Thymus (tissue), 11 donors: Measurements from ENCODE around the gene SLC35F3. TPM values are rescaled to one million over a fixed set of nuclear protein-coding genes. Genes with fewer than 3 reads are reported as not detected.

ENCODE experiments used
- DNase-seq, 9 donors: peaks; one replicate each; pipeline ENCODE4 v3.0.0-alpha.2; 2013; ENCODE audit warnings: low spot score in 9 of 9, low read depth in 6 of 9, missing footprints in 1 of 9
- H3K27ac ChIP-seq, 2 donors: one replicate each; pipeline ENCODE4 v1.5.1; 2013; ENCODE audit warnings: control low read depth in 1 of 2, low read depth in 1 of 2, low read length in 1 of 2, mild to moderate bottlenecking in 1 of 2, moderate library complexity in 1 of 2
- H3K27me3 ChIP-seq, 2 donors: one replicate each; pipeline ENCODE4 v1.5.1; 2013; ENCODE audit warnings: low read length in 1 of 2; ENCODE audit not compliant: control insufficient read depth in 2 of 2, insufficient read depth in 1 of 2
- H3K36me3 ChIP-seq, 2 donors: one replicate each; pipeline ENCODE4 v1.5.1; 2013; ENCODE audit warnings: low read length in 1 of 2, mild to moderate bottlenecking in 1 of 2, moderate library complexity in 1 of 2; ENCODE audit not compliant: control insufficient read depth in 2 of 2, insufficient read depth in 2 of 2
- H3K4me1 ChIP-seq, 2 donors: one replicate each; pipeline ENCODE4 v1.5.1; 2013; ENCODE audit warnings: low read length in 2 of 2; ENCODE audit not compliant: control insufficient read depth in 2 of 2, insufficient read depth in 2 of 2
- H3K4me3 ChIP-seq, 2 donors: one replicate each; pipeline ENCODE4 v1.5.1; 2013; ENCODE audit warnings: low read length in 2 of 2, control low read depth in 1 of 2, mild to moderate bottlenecking in 1 of 2
- H3K9me3 ChIP-seq, 2 donors: one replicate each; pipeline ENCODE4 v1.5.1; 2013; ENCODE audit warnings: low read length in 1 of 2, mild to moderate bottlenecking in 1 of 2; ENCODE audit not compliant: control insufficient read depth in 2 of 2, insufficient read depth in 1 of 2
- WGBS: extraction: QIAGEN DNeasy Blood & Tissue Kit; methylation state at CpG from one replicate; pipeline ENCODE4 v1.1.7; 2013; 5-methylcytosine and 5-hydroxymethylcytosine counted together
- polyA plus RNA-seq: library from polyadenylated mRNA; stranded (reverse); fragments of 200-250 nt; gene quantifications from one replicate; pipeline ENCODE4 v1.2.3, GENCODE V29; 2013
- total RNA-seq: library from RNA; stranded (reverse); fragments of 120-200 nt; gene quantifications from one replicate; pipeline ENCODE4 v1.2.4, GENCODE V29; 2013
- donor health status: healthy.

Gene SLC35F3
- total and polyA plus RNA-seq, 2 donors = 1.9 to 3.2 TPM

DNA sequence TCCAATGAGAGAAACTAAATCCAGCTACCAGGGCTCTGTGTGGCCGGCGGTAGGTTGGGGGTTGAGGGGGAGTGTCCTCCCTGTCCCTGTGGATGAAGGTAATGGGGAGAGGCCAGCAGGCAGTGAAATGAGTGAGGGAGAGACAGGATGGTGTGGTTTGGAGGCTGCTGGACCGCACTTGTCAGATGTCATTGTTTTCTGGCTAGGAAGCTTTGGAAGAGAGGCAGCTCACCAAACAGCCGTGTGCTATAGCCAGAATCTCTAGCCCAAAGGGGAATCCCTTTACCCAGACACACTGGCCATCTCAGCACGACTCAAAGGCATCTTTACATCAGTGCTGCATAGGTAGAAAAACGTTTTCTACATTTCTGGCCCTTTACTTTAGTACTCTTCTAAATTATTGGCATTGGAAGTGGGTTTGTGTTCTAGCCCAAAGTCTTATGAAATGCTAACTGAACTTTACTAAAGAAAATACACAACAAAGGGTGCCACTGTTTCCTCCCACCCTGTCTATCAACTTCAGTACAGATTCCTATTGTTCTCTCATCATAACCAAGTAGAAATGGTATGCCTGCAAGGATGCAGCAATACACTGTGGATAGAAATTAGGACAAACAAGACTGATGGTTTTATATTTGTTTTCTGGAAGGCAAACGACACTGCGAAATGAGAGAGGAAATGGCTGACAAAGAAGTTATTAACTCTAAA lies 372.8 kb downstream of the SLC35F3 start:
- WGBS = 83% methylated on average over 8 of the region's 8 CpGs
- H3K36me3 ChIP-seq = no peaks in the 10 kb centered on the region
- no peaks in the 10 kb centered on the region for H3K4me1 ChIP-seq
- H3K27ac ChIP-seq = no peak overlapping the region
- H3K9me3 ChIP-seq = no peaks in the 10 kb centered on the region
- DNase-seq = no peak
- H3K27me3 ChIP-seq = no peaks in the 10 kb centered on the region
- H3K4me3 ChIP-seq = no peak overlapping the region

DNA sequence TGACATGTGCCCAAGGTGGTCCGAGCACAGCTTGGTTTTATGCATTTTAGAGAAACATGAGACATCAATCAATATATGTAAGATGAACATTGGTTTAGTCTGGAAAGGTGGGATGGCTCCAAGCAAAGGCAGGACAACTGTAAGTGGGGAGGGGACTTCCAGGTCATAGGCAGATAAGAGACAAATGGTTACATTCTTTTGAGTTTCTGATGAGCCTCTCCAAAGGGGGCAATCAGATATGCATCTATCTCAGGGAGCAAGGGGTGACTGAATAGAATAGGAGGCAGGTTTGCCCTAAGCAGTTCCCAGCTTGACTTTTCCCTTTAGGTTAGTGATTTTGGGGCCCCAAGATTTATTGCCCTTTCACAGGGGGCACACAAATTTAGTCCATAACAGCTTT lies 374.5 kb downstream of the SLC35F3 start:
- Histone ChIP-seq H3K27ac (no peak overlapping the region), H3K4me1 (no peaks in the 10 kb centered on the region), H3K9me3 (no peaks in the 10 kb centered on the region), H3K27me3 (no peaks in the 10 kb centered on the region), H3K36me3 (no peaks in the 10 kb centered on the region), H3K4me3 (no peak overlapping the region)
- DNase-seq = no peak
- 100% methylated on average over 1 of the region's 1 CpG for WGBS

DNA sequence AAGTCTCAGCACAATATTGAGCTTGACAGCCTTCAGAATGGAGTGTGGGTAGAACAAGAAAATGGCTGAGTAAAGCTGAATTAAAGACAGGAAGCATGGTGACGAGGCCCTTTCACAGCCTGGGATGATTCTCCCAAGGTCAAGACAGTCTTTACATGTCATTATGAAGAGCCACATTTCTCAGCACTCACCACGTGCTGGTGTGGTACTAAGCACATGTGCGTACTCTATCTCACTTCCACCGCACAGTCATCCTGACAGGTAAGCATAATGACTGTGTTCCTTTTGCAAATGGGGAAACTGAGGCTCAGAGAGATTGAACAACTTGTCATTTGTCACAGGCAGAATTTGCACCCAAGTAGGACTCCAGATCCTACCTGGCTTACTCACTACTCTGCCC lies 376.0 kb downstream of the SLC35F3 start:
- H3K27ac ChIP-seq = no peak overlapping the region
- 95% methylated on average over 4 of the region's 4 CpGs for WGBS
- no peaks in the 10 kb centered on the region for H3K9me3 ChIP-seq
- H3K27me3 ChIP-seq = no peaks in the 10 kb centered on the region
- no peaks in the 10 kb centered on the region for H3K36me3 ChIP-seq
- DNase-seq = no peak
- H3K4me3 ChIP-seq = no peak overlapping the region
- no peaks in the 10 kb centered on the region for H3K4me1 ChIP-seq

DNA sequence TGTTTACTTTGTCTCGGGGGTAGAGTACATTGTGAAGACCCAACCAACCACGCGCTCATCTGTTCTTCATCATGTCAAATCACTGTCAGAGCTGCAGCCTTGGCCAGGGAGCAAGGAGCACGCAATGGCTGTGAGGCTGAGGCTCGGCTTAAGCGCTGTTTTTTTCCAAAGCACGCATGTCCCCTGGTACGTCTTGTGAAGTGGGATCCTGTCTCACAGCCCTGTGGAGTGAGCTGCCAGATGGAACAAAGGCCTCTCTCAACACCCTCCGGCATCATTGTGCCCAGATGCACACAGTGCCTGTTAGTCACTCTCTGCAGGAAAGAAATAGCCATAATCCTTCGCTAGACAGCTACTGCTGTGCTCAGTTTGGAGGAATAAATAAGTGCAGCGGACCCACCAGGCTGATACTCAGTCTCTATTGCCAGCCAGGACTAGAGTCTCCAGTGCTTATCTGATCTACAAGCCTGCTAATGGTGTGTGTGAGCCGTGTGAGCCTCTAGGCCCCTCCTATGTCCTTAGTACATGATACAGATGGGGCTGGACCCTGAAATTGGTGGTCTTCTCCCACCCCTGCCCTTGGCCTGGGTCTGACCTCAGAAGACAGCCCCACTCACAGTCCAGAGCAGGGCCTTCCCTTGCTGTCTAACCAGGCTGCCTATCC lies 377.5 kb downstream of the SLC35F3 start:
- Histone ChIP-seq H3K36me3 (no peaks in the 10 kb centered on the region), H3K27me3 (no peaks in the 10 kb centered on the region), H3K4me3 (no peak overlapping the region), H3K27ac (no peak overlapping the region), H3K4me1 (no peaks in the 10 kb centered on the region), H3K9me3 (no peaks in the 10 kb centered on the region)
- WGBS = 91% methylated on average over 12 of the region's 12 CpGs
- no peak for DNase-seq

DNA sequence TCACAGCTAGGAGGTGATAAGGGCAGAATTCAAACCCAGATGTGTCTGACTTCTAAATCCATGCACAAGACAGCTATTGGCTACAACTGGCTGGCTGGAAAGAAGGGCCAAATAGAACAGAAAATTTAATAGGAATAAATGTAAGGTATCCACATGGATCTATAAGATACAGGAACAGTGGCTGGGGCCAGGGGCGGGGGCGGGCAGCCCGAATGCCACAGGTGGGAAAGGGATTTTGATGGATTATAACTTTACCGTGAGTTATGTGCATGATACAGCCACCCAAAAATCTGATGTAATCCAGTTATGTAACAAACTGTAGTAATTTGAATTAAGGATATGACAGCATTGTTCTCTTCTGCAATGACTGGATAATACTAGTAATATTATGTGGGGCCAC lies 381.7 kb downstream of the SLC35F3 start:
- Histone ChIP-seq H3K4me3 (no peak overlapping the region), H3K4me1 (no peaks in the 10 kb centered on the region), H3K27me3 (no peaks in the 10 kb centered on the region), H3K9me3 (no peaks in the 10 kb centered on the region), H3K27ac (no peak overlapping the region), H3K36me3 (no peaks in the 10 kb centered on the region)
- no peak for DNase-seq
- WGBS = over 99% methylated on average over 4 of the region's 4 CpGs

DNA sequence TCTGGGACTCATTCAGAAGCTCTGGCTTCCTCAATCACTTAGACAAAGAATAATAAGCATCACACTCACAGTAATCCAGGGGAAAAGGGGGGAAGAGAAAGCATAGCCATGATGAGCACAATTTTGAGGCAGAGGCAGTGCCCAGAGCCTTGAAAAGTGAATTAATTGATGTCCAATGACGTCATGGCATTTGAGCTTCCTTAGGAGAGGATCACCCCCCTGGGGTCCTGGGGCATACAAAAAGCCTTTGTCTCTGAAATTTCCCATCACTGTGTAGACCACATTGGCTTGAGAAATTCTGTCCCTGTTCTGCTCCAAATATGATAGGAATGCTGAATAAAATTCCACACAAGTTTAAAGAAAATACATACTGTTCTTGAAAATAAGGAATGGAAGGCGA lies 384.5 kb downstream of the SLC35F3 start:
- no peak overlapping the region for H3K4me3 ChIP-seq
- no peaks in the 10 kb centered on the region for H3K9me3 ChIP-seq
- no peak overlapping the region for H3K27ac ChIP-seq
- no peaks in the 10 kb centered on the region for H3K4me1 ChIP-seq
- H3K27me3 ChIP-seq = no peaks in the 10 kb centered on the region
- DNase-seq = no peak
- H3K36me3 ChIP-seq = no peaks in the 10 kb centered on the region
- 98% methylated on average over 2 of the region's 2 CpGs for WGBS

DNA sequence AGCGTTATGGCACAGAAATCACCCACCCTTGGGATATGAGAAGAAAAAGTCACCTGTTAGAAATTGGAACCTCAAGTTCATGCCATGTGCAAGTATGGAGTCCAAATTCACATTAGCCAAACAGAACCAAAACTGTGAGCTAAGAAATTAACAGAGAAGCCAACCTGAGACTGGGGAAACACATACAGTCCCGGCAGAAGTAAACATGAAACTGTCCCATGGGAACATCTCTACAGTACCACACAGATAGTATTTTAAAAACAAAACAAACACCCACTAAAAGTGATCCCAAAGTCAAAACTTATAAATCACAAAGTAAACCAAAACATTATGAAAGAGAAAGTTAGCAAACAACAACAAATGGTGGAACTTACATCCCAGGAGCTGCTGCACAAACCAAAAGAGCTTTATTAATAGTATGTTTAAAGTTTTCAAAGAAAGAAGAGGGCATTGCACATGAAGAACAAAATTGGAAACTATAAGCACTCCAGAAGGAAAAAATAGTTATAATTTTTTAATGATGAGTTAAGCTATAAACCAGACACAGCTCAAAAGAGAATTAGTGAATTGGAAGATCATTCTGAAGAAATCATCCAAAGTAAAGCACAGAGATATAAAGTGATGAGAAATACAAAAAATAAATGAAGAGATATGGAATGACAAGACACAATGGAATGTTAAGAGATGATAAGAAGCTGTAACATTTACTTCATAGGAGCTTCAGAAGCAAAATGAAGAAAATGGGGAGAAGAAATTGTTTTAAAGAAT lies 385.2 kb downstream of the SLC35F3 start:
- no peak overlapping the region for H3K27ac ChIP-seq
- no peak overlapping the region for H3K4me3 ChIP-seq
- 78% methylated on average over 2 of the region's 2 CpGs for WGBS
- no peaks in the 10 kb centered on the region for H3K27me3 ChIP-seq
- no peaks in the 10 kb centered on the region for H3K4me1 ChIP-seq
- no peaks in the 10 kb centered on the region for H3K9me3 ChIP-seq
- H3K36me3 ChIP-seq = no peaks in the 10 kb centered on the region
- no peak for DNase-seq

DNA sequence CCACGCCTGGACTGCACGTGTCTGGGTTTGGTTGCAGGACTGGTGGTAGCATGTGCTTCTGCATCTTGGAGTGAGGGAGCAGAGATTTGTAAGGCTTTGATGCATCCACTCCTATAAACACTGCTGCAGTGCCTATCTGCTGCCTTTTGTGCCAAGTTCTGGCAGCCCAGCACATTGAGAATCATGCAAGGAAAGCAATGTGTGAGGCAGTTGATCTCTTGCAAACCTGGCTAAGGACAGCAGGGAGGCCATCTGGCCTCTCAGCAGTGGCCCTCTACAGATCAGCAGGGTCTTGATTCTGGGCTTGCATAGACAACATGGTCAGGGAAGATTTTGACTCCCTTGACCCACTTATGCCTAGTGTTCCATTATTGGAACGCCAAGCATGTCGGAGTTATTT lies 387.5 kb downstream of the SLC35F3 start:
- 98% methylated on average over 4 of the region's 4 CpGs for WGBS
- H3K4me3 ChIP-seq = no peak overlapping the region
- H3K27me3 ChIP-seq = no peaks in the 10 kb centered on the region
- H3K27ac ChIP-seq = no peak overlapping the region
- no peak for DNase-seq
- no peaks in the 10 kb centered on the region for H3K36me3 ChIP-seq
- H3K9me3 ChIP-seq = no peaks in the 10 kb centered on the region
- H3K4me1 ChIP-seq = no peaks in the 10 kb centered on the region

DNA sequence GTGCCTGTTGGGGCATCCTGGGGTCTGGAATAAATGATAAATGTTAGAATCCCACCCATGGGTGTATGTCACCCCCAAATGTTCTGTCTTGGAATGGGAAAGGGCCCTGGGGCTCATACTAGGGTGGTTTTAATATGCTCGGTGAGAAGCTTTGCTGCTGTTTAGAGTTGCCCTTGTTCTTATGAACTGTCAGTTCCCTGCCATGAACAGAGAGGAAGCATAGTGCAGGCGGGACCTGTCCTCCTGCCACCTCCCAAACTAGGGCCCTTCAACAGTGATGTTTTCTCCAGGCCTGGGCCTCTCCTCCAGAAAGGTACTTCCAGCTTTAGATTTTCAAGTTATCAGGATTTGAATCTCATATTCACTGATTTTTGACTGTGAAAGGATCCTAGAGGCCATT lies 388.1 kb downstream of the SLC35F3 start:
- 96% methylated on average over 2 of the region's 2 CpGs for WGBS
- Histone ChIP-seq H3K4me1 (no peaks in the 10 kb centered on the region), H3K9me3 (no peaks in the 10 kb centered on the region), H3K27me3 (no peaks in the 10 kb centered on the region), H3K36me3 (no peaks in the 10 kb centered on the region), H3K27ac (no peak overlapping the region), H3K4me3 (no peak overlapping the region)
- DNase-seq = no peak
